Stimulated activated CD4-positive, alpha-beta T cell treated with anti-CD3 and anti-CD28 coated beads, Interleukin-2, amount 100 ng/mL, for 4 hours (primary cell): ENCODE measurements around the gene RHPN2.
"Not testable (repeated sequence)": the region's sequence is repeated elsewhere in the genome, so short reads cannot be mapped to it uniquely, and the experiment has no call there.

Experiments
- DNase-seq: peaks from one replicate; pipeline ENCODE4 v3.0.0-alpha.2; 2020; ENCODE audit warnings: low read depth

Gene RHPN2

DNA sequence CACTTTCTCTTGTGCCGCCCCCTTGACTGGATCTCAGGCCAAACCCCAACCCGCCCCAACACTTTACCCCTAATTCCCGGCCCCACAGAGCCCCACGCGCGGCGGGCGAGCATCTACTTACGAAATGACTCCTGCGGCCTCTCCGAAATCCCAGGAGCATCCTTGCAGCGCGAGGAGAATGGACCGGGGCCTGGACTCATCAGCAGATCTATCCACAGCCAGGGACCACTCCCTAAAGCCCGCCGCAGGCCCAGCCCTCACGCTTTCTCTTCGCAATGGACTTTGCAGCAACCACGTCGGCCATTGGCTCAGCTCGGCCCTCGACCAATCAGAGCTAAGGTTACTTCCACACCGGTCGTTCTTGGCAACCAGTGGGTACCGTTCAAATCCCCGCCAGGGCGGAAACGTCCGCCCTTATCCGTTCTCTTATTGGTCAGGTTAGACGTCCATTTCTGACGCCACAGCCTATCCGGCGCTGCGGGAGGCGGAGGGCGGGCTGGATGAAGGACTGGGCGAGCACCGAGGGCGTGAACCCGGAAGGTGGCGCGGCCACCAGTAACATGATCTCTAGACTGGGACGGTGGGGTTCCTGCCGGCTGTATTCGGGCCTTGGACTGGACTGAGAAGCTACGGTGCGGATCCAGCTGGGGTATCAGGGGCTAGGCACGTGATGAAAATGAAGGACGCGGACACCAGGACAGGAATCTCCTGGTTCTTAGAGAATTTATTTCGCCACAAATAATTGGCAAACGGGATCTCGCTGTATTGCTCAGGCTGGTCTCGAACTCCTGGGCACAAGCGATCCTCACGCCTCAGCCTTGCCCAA, 92.8 kb downstream of the RHPN2 start, which contains the start of the genes CEP89 and FAAP24:
Gene CEP89, minus strand, starts transcription at position 244 of the 826 bp plus-strand sequence. Its CDS starts 84 bp downstream, at position 160.
Gene FAAP24, plus strand, starts transcription at position 528 of the 826 bp plus-strand sequence. CDS start 955 bp downstream, outside the sequence.
- DNase-seq: peak; percentile 97

- no peak for DNase-seq
These were observed 93.6 kb downstream of the RHPN2 start for GRCh38 chr19:32971012-32971595.

- DNase-seq: no peak
These were observed 95.1 kb downstream of the RHPN2 start for GRCh38 chr19:32969549-32969948.

- DNase-seq: no peak
These were observed 97.9 kb downstream of the RHPN2 start for GRCh38 chr19:32966750-32967149.

DNA sequence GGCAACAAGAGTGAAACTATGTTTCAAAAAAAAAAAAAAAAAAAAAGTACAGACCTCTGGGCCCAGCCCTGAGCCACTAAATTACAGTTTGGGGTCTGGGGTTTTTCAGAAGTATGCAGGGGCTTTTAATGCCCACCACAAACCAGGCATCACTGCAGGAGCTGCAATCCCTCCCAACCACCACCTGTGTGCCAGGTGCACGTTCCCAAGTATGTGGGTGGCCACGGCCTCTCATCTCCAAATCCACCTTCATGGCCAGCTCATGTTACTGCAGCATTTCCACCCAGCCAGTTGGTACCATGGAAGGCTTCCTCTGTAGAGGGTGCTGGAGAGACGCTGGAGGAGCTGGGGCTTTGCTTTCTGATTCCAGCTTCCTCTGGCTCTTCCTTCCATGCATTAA, 119.4 kb downstream of the RHPN2 start:
- no peak for DNase-seq

- DNase-seq: not testable (repeated sequence)
These were observed 123.4 kb downstream of the RHPN2 start for GRCh38 chr19:32941273-32941672.

GRCh38 chr19:32936065-32936464, 128.6 kb downstream of the RHPN2 start:
- DNase-seq: no peak

DNA sequence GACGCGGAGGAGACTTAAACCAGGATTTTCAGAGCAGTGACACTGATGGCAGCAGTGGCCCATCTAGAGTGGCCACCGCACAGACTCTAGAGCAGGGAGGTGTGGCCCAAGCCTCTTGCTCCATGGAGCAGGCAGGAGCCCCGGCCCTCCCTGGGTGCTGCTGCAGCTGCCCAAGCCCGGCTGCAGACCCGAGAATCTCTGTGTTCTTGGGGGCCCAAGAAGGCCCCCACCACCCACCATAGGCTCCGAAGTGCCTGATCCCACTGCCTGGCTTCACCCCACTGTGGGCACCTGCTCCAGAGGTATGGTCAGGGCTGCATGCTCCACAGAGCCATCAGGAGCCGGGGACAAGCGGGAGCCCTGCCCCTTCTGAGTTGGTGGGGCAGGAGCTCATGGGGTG, 129.1 kb downstream of the RHPN2 start:
- DNase-seq: no peak

GRCh38 chr19:32933571-32933970, 131.1 kb downstream of the RHPN2 start:
- no peak for DNase-seq

GRCh38 chr19:32930567-32930966, 134.1 kb downstream of the RHPN2 start:
- DNase-seq: no peak

GRCh38 chr19:32928806-32929205, 135.9 kb downstream of the RHPN2 start:
- DNase-seq: no peak
